Subcutaneous adipose tissue (tissue), 4 donors: ENCODE measurements around the gene RTF2. TPM values are rescaled to one million over a fixed set of nuclear protein-coding genes. Genes with fewer than 3 reads are reported as not detected.

Experiments used
- total RNA-seq, 4 donors: library from RNA; depleted of rRNA; stranded (reverse); fragments of >200 nt; gene quantifications; one replicate each; pipeline ENCODE4 v1.1.0, GENCODE V29; 2016
- TF ChIP-seq, protein P1 (sequence below): fragments of 450-650 bp; IDR thresholded peaks from one replicate; pipeline ENCODE4 v1.5.1; 2016; ENCODE audit warnings: low read depth, mild to moderate bottlenecking, control low read depth, antibody characterized with exemption, moderate library complexity

RTF2 gene
- total RNA-seq, 4 donors from 2014 or later, result 43.2 to 76.6 (median 59.2) TPM

DNA sequence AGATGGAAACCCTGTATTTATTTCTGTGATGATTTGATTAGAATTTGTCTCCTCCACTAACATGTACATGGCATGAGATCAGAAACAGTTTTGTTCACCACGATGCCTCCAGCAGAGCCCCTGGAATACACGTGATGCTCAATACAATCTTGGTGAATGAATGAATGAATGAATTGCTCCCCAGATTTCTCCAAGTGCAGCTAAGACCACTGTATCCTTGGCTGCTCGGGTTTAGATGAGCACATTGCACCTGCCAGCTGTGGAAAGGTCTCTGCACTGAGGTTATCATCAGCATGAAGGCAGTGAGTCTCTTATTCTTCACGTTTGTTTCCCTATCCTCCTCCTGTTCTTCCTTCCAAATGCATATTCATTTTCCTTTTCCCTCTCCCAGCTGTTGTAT lies 38.5 kb upstream of the RTF2 start:
- TF ChIP-seq, protein P1, sequence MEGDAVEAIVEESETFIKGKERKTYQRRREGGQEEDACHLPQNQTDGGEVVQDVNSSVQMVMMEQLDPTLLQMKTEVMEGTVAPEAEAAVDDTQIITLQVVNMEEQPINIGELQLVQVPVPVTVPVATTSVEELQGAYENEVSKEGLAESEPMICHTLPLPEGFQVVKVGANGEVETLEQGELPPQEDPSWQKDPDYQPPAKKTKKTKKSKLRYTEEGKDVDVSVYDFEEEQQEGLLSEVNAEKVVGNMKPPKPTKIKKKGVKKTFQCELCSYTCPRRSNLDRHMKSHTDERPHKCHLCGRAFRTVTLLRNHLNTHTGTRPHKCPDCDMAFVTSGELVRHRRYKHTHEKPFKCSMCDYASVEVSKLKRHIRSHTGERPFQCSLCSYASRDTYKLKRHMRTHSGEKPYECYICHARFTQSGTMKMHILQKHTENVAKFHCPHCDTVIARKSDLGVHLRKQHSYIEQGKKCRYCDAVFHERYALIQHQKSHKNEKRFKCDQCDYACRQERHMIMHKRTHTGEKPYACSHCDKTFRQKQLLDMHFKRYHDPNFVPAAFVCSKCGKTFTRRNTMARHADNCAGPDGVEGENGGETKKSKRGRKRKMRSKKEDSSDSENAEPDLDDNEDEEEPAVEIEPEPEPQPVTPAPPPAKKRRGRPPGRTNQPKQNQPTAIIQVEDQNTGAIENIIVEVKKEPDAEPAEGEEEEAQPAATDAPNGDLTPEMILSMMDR, result no peak

DNA sequence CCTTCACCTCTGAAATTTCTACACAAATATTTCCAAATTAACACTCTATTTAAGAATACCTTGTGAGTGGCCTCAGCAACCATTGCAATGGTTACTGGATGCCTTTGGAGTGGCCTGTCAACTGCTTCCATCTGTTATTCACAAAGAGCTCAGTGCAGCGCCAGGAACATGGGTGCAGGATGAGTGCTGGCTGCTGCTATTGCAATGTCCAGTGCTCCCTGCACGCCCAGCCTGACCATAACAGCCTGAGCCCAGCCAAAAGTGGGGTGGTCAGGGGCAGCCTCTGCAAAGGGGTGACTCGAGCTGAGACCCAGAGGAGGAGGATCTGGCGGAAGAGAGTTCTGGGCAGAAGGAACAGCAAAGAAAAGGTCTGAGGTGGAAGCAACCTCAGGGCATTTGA lies 38.0 kb upstream of the RTF2 start:
- TF ChIP-seq, protein P1, result no peak

DNA sequence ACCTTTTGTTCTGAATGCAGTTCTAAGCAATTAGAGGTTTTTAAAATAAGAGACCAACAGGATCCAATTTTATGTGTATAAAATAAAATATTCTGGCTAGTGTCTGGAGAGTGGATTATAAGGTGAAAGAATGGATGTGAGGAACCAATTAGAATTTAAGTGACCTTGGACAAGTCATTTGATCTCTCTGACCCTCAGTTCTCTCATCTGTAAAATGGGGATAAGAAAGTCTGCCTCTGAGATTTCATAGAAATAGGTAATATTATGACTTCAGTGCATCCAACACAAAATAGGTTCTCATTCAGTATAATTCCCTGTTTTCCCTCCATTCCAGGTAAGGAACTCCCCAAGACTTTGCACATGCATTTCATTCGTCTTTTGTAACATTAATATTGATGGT lies 37.5 kb upstream of the RTF2 start:
- TF ChIP-seq, protein P1, result no peak

DNA sequence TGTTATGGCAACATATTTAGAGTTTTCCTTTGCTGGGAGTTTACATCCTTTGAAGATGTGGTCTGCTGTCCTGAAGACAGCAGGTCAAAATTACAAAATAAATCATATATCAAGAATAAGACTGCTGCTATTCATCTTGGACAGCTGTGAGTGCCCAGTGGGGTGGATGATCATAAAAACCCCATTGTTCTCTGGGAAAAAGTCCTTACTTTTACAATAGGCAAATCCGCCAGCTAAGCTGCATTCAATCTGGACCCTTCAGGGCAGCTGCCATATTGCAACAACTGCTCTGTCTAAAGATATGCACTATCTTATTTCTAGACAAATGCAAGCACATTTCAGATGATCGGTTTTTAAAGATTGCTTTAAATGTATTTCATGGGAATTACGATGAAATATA lies 37.0 kb upstream of the RTF2 start:
- TF ChIP-seq, protein P1, result no peak

DNA sequence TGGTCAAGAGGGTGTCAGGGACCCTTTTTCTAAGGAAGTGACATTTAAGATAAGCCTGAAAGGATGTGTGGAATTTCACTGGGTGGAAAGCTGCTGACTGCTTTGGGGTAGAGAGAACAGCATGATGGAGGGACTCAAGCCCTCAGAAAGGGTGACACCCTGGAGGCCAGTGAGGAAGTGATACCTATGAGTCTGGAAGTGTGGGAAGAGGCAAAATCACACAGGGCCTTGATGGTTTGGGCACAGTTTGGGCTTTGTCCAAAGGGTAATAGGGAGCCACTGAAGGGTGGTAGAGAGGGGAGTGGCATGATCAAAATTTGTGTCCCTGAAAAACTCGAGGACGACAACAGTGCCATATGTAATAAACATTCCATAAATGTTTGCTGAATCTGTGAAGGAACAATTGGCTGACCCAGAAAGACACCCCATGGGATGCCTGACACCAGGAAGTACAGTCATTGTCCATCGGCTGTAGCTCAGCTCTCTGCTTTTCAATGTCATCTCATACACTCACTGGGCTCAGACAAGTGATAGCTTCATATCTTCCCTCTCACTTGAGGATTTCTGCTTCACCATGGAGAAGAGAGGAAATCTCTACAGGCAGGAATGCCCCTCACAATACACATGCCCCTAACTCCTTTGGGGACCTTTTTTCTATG lies 35.1 kb upstream of the RTF2 start:
- TF ChIP-seq, protein P1, result no peak

DNA sequence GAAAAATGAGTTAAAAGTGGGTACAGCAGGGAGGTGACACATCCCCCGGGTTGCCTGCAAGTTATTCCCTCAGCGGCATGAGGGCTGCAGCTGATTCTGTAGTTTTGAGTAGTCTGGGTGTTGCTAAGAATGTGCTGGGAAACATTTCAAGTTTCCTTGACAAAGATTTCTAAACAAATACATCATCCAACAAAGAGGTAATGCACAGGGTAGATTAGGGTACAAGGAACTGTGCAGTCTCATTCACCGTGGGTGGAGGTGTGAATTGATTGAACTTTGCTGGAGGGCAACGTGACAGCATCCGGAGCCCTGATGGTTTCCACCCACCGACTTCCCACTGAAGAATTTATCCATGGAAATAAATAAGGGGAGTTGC lies 34.6 kb upstream of the RTF2 start:
- TF ChIP-seq, protein P1, result no peak

DNA sequence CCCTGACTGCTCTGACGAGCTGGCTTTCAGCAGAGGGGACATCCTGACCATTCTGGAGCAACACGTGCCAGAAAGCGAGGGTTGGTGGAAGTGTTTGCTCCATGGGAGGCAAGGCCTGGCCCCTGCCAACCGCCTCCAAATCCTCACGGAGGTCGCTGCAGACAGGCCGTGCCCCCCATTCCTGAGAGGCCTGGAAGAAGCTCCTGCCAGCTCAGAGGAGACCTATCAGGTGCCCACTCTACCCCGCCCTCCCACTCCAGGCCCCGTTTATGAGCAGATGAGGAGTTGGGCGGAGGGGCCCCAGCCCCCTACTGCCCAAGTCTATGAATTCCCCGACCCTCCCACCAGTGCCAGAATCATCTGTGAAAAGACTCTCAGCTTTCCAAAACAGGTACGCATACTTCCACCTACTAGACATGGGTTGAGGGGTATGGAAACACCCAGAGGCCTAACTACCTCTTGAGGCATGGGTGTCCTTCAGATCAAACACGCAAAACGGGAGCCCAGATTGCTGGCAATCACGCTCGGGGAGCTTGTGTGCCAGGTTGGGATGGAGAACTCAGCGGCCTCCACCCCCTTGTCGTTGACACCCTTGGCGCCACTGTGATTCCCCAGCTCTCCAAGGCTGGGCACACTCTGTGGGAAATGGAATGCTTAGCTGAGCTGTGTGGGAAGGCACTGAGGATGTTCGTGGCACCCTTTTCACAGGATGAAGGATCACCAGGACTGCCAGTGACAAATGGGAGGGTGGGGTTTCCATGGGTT lies 31.0 kb upstream of the RTF2 start:
- TF ChIP-seq, protein P1, result no peak
